Activated T-helper 1 cell treated with Interleukin-2 at 50 U/mL for 16 hours (primary cell): ENCODE data around the gene ATAD3B.

Experiments used
- DNase-seq: peaks from one replicate; pipeline ENCODE4 v3.0.0-alpha.2; 2020; ENCODE audit warnings: low read depth

ATAD3B gene

DNA sequence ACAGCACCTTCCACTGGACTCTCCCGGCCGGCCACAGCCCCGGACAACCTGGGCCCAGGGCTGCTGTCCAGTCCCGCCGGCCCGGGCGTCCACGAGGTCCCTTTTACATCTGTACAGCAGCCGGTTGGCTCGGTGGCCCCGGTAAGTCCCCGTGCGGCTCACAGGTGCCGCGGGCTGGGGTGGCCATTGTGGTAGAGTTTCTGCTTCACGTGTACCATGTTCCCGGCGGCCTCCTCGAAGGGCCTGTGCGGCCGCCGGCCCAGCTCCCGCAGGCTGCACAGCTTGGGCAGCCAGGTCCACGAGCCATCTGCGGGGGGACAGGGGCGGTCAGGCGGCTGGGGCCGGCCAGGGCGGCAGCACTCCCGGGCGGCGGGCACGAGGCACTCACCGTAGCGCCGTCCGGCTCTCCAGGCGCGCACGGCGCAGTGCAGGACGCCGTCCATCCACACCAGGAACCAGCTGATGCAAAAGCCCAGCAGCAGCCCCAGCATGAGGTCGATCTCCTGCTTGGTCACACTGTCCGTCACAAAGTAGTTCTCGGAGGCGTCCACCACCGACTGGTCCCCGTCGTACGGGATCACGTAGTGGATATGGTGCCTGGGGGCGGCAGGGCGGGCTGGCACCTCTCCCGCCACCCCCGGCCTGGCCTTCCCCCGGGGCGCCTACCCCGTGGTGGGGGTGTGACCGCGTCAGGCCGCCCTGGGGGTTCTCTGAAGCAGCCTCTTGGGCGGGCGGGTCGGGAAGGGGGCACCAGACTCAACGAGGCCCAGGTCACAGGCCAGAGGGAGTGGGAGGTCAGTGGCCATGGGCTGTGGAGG is 63.8 kb downstream of the ATAD3B start:
- DNase-seq: no peak

GRCh38 chr1:1536019-1536937 is 64.7 kb downstream of the ATAD3B start:
- no peak for DNase-seq

GRCh38 chr1:1536938-1537546 is 65.5 kb downstream of the ATAD3B start:
- no peak for DNase-seq

- DNase-seq: no peak
These were observed 66.2 kb downstream of the ATAD3B start for GRCh38 chr1:1537626-1538250.

GRCh38 chr1:1538334-1538733 is 66.8 kb downstream of the ATAD3B start:
- DNase-seq: no peak

GRCh38 chr1:1538989-1539309 is 67.4 kb downstream of the ATAD3B start:
- no peak for DNase-seq

DNA sequence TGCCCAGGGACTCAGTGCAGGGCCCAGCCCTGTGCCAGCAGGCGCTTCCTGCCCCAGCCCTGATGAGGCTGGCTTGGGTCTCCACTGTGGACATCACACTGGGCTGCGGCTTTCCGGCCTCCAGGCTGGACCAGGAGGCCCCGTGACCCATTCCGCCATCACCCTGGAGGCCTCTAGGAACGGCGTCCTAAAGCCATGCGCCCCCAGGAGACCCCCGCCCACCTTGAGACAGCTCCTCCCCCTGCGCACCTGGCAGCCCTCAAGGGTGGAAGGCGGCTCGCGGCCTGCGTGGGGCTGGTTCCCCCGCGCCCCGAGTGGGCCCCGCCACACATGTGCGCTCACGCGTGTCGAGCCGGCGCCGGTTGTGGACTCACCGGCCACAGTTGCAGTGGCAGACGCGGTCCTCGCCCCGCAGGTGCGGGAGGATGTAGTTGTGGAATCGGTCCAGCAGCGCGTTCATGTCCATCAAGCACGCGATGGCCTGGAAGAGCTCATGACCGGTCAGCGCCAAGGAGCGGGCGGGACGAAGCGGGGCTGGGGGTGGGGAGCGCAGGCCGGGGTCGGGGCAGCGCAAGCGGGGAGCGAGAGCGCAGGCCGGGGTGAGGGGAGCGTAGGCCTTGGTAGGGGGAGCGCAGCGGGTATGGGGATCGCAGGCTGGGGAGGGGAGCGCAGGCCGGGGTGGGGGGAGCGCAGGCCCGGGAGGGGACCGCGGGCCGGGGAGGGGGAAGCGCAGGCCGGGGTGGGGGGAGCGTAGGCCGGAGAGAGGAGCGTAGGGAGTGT is 67.9 kb downstream of the ATAD3B start:
- no peak for DNase-seq

GRCh38 chr1:1540090-1540817 is 68.7 kb downstream of the ATAD3B start, which contains the start of gene TMEM240:
Gene TMEM240 (minus strand): TSS chr1:1540624. CDS start chr1:1540346, 278 bp downstream.
- DNase-seq: peak; percentile 36

DNA sequence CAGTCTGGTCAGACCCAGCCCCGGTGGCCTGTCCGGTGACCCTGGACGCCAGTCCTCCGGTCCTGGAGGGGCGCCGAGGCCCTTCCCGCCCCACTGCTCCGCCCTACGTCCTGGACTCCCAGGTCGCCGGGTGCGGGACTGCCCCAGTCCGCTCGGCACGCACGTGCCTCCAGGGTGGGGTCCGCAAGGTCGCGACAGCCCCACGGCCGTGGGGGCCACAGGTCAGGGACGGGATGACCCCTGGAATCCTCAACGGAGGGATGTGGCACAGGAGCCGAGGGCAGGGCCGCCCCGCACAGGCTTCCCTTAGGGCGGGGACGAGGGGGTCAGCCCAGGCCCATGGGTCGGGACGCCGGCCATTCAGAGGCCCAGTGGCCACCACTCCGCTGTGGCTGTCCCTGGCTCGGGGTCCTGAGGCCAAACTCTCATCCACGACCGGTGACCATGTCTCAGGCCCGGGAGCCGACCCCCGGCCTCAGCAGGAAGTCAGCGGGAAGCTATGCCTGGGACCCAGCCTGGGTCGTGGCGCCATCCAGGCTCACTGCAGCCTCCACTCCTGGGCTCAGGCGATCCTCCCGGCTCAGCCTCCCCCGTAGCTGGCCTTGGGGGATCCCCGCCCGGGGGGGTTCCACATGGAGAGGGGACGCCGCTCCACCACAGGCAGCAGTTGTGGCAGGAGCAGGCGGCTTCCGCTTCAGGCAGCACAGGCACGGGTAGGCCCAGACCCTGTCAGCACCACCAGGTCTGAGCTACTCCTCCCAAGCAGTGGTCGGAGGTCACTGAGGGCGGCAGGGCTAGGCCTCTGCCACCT is 69.5 kb downstream of the ATAD3B start:
- DNase-seq: no peak

DNA sequence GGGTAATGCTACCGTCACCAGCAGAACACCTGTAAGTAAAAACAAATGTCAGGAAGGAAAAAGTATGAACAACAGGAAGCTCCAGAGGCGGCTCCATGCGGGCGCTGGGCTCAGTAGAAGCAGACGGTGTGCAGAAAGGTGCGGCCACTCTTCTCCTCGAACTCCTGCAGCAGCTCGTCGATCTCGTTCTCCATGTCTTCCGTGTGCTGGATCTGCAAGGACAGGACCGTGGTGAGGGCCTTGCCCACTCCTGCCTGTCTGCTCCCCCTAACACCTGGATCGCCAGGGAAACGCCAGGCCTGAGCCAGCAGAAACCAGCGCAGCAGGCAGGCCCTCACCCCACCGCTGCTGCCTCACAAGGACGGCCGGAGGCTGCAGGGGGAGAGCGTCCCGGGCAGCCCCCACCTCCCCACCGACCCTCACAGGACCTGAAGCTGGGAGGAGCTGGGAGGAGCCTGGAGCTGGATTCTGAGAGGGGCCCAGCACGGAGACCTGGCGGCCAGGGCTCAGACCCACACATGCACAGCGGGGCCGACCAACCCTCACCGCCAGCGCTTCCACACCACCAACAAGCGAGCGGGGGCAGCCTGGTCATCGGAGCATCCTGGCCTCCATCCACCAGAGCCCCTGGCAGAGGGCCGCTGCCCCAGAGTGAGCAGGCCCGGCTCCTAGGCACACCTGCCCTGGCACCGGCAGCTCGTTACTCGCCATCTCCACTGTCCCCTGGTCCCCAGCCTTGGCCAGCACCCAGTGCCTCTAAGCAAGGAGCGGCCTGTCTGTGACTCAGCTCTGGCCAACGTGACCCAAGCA is 70.6 kb downstream of the ATAD3B start:
- DNase-seq: no peak

GRCh38 chr1:1542766-1543705 is 71.5 kb downstream of the ATAD3B start:
- DNase-seq: no peak

GRCh38 chr1:1543706-1544099 is 72.1 kb downstream of the ATAD3B start:
- no peak for DNase-seq

DNA sequence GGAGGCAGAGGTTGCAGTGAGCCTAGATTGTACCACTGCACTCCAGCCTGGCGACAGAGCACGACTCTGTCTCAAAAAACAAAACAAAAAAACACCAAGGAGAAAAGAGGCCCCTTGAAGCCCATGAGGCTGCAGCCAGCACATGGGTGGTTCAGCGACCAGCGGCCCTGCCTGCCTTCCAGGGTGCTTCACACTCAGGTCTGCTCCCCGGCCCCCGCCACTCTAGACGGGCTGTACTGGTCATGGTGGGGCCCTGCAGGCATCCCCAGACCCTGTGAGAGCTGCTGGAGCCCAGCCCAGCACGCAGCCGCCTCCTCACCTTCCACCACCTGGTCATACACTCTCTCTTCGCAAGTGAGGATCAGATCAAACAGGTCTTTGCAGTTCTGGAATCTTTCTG is 73.0 kb downstream of the ATAD3B start:
- DNase-seq: no peak
